Measurements from ENCODE around the gene C20orf173. TPM values are rescaled to one million over a fixed set of nuclear protein-coding genes. Genes with fewer than 3 reads are reported as not detected.

The C20orf173 gene
- polyA plus RNA-seq, 1 of the 3 experiments (the other 2 are of a cell fraction): not detected

DNA sequence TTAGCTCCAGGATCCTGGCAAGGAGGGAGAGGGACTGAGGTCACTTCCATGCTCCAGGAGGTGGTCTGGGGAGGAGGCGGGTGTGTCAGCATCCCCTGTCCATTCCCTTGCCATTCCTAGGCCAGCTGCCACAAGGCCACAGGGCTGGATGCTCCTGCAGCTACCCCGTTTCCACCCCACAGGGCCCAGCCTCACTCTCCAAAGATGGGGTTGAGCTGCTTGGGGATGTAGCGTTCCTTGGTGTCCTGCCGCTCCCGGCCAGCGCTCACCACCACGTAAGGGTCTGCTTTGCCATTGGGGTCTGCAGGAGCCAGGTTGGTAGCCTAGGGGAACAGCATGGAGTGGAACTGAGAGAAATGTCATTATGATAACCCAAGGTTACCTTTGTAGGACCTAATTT, 35.5 kb upstream of the C20orf173 start:
- TF ChIP-seq GABPA (IDR thresholded peaks at IDR 0.05; ENCODE audit: low read depth) (no peak), FOXM1 (IDR thresholded peaks at IDR 0.05; ENCODE audit: low read depth) (no peak), JUND (IDR thresholded peaks at IDR 0.05) (no peak), MXI1 (IDR thresholded peaks at IDR 0.05; ENCODE audit: low read depth, low read length) (no peak), SMC3 (IDR thresholded peaks at IDR 0.05; ENCODE audit: low read depth, low read length) (no peak), MEF2A (IDR thresholded peaks at IDR 0.05; ENCODE audit: borderline replicate concordance, low read depth) (no peak), TEAD4 (IDR thresholded peaks at IDR 0.05; ENCODE audit: borderline replicate concordance, insufficient read depth) (no peak), NFIC (IDR thresholded peaks at IDR 0.05; ENCODE audit: borderline replicate concordance) (no peak)
- TF ChIP-seq, protein P1, sequence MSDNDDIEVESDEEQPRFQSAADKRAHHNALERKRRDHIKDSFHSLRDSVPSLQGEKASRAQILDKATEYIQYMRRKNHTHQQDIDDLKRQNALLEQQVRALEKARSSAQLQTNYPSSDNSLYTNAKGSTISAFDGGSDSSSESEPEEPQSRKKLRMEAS (IDR thresholded peaks at IDR 0.05; ENCODE audit: low read depth): no peak
- H3K4me2 ChIP-seq: no peak overlapping the region
- no peaks in the 10 kb centered on the region for H4K20me1 ChIP-seq (ENCODE audit: insufficient read depth)
- H3K79me2 ChIP-seq (ENCODE audit: insufficient read depth): no peaks in the 10 kb centered on the region
- H3F3A ChIP-seq (replicated peaks; ENCODE audit: insufficient read depth): peaks cover 13% of the 10 kb centered on the region
- H3K9ac ChIP-seq: no peak overlapping the region
- no peak overlapping the region for H3K27ac ChIP-seq (ENCODE audit: low read depth in 2 of 2, low read length in 1 of 2)
- ChIA-PET POLR2A (no interaction called here), CTCF (interaction anchor here (1.4 kb wide), 1 partner anchor 54 kb away, joined by 5 read pairs; no protein-coding TSS in a partner anchor)
- no peak overlapping the region for H2AFZ ChIP-seq (ENCODE audit: low read depth)
- H3K27me3 ChIP-seq (ENCODE audit: insufficient read depth): no peaks in the 10 kb centered on the region
- no peaks in the 10 kb centered on the region for H3K36me3 ChIP-seq (replicated peaks in 1 of 2; ENCODE audit: control insufficient read depth in 1 of 2, insufficient read depth in 2 of 2, low read length in 1 of 2)
- no peak overlapping the region for H3K4me3 ChIP-seq (ENCODE audit: low read depth in 2 of 2, low read length in 1 of 2)
- H3K4me1 ChIP-seq (ENCODE audit: control insufficient read depth in 1 of 2, insufficient read depth in 2 of 2, low read depth in 1 of 2, low read length in 1 of 2): no peaks in the 10 kb centered on the region; a peak in 1 of 4 replicates
- 94% methylated on average over 6 of the region's 7 CpGs for WGBS (ENCODE audit: low lambda C conversion rate)
- DNase-seq: no peak
- H3K9me3 ChIP-seq: no peaks in the 10 kb centered on the region
- H3K9me2 ChIP-seq: no peaks in the 10 kb centered on the region

DNA sequence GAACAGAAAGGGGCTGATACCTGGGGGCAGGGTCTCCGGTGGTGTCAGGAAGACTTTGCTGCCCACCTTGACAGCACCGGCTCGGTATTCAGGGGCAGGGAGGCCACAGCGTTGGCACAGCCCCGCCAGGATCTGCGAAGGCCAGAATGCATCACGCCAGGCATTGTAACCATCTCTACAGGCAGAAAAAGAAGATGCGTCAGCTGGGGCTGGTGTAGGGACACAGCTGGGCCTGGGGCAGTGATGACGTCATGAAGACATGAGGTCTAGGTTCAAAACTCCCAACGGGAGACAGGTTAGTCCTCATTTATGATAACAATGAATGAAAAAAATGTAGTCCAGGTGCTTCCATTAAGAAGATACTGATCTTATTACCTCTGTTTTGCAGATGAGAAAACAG, 34.4 kb upstream of the C20orf173 start:
- Histone ChIP-seq H3K9ac (no peak overlapping the region), H3K4me3 (ENCODE audit: low read depth in 2 of 2, low read length in 1 of 2) (no peak overlapping the region), H3K4me1 (ENCODE audit: control insufficient read depth in 1 of 2, insufficient read depth in 2 of 2, low read depth in 1 of 2, low read length in 1 of 2) (no peaks in the 10 kb centered on the region; a peak in 1 of 4 replicates), H3K9me2 (no peaks in the 10 kb centered on the region), H3K79me2 (ENCODE audit: insufficient read depth) (no peaks in the 10 kb centered on the region), H3K4me2 (no peak overlapping the region), H3K9me3 (no peaks in the 10 kb centered on the region), H3K27me3 (ENCODE audit: insufficient read depth) (no peaks in the 10 kb centered on the region), H4K20me1 (ENCODE audit: insufficient read depth) (no peaks in the 10 kb centered on the region), H2AFZ (ENCODE audit: low read depth) (no peak overlapping the region), H3F3A (replicated peaks; ENCODE audit: insufficient read depth) (peaks cover 12% of the 10 kb centered on the region), H3K36me3 (replicated peaks in 1 of 2; ENCODE audit: control insufficient read depth in 1 of 2, insufficient read depth in 2 of 2, low read length in 1 of 2) (no peaks in the 10 kb centered on the region), H3K27ac (ENCODE audit: low read depth in 2 of 2, low read length in 1 of 2) (no peak overlapping the region)
- ChIA-PET POLR2A (no interaction called here), CTCF (interaction anchor here (1.0 to 1.4 kb wide), 2 partner anchors 55 to 57 kb away, joined by 3 to 5 read pairs; no protein-coding TSS in a partner anchor)
- WGBS (ENCODE audit: low lambda C conversion rate): 91% methylated on average over 10 of the region's 10 CpGs
- DNase-seq: no peak
- TF ChIP-seq MEF2A (IDR thresholded peaks at IDR 0.05; ENCODE audit: borderline replicate concordance, low read depth): no peak
- no peak for TF ChIP-seq SMC3 (IDR thresholded peaks at IDR 0.05; ENCODE audit: low read depth, low read length)
- TF ChIP-seq FOXJ3 (CRISPR knock-in tag; IDR thresholded peaks at IDR 0.05): no peak
- TF ChIP-seq, protein P2, sequence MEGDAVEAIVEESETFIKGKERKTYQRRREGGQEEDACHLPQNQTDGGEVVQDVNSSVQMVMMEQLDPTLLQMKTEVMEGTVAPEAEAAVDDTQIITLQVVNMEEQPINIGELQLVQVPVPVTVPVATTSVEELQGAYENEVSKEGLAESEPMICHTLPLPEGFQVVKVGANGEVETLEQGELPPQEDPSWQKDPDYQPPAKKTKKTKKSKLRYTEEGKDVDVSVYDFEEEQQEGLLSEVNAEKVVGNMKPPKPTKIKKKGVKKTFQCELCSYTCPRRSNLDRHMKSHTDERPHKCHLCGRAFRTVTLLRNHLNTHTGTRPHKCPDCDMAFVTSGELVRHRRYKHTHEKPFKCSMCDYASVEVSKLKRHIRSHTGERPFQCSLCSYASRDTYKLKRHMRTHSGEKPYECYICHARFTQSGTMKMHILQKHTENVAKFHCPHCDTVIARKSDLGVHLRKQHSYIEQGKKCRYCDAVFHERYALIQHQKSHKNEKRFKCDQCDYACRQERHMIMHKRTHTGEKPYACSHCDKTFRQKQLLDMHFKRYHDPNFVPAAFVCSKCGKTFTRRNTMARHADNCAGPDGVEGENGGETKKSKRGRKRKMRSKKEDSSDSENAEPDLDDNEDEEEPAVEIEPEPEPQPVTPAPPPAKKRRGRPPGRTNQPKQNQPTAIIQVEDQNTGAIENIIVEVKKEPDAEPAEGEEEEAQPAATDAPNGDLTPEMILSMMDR (IDR thresholded peaks at IDR 0.05): no peak
- TF ChIP-seq SIN3A (IDR thresholded peaks at IDR 0.05; ENCODE audit: borderline replicate concordance, low read depth, low read length): no peak
- TF ChIP-seq MXI1 (IDR thresholded peaks at IDR 0.05; ENCODE audit: low read depth, low read length): no peak
- no peak for TF ChIP-seq POLR2AphosphoS5 (IDR thresholded peaks at IDR 0.05; ENCODE audit: low read depth, low read length)
- TF ChIP-seq RCOR1 (IDR thresholded peaks at IDR 0.05; ENCODE audit: low read length): no peak
- TF ChIP-seq EZH2phosphoT487 (IDR thresholded peaks at IDR 0.05; ENCODE audit: borderline replicate concordance, low read depth): no peak
- TF ChIP-seq, protein P3, sequence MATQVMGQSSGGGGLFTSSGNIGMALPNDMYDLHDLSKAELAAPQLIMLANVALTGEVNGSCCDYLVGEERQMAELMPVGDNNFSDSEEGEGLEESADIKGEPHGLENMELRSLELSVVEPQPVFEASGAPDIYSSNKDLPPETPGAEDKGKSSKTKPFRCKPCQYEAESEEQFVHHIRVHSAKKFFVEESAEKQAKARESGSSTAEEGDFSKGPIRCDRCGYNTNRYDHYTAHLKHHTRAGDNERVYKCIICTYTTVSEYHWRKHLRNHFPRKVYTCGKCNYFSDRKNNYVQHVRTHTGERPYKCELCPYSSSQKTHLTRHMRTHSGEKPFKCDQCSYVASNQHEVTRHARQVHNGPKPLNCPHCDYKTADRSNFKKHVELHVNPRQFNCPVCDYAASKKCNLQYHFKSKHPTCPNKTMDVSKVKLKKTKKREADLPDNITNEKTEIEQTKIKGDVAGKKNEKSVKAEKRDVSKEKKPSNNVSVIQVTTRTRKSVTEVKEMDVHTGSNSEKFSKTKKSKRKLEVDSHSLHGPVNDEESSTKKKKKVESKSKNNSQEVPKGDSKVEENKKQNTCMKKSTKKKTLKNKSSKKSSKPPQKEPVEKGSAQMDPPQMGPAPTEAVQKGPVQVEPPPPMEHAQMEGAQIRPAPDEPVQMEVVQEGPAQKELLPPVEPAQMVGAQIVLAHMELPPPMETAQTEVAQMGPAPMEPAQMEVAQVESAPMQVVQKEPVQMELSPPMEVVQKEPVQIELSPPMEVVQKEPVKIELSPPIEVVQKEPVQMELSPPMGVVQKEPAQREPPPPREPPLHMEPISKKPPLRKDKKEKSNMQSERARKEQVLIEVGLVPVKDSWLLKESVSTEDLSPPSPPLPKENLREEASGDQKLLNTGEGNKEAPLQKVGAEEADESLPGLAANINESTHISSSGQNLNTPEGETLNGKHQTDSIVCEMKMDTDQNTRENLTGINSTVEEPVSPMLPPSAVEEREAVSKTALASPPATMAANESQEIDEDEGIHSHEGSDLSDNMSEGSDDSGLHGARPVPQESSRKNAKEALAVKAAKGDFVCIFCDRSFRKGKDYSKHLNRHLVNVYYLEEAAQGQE (IDR thresholded peaks at IDR 0.05; ENCODE audit: low read depth, low read length): no peak
- TF ChIP-seq, protein P4, sequence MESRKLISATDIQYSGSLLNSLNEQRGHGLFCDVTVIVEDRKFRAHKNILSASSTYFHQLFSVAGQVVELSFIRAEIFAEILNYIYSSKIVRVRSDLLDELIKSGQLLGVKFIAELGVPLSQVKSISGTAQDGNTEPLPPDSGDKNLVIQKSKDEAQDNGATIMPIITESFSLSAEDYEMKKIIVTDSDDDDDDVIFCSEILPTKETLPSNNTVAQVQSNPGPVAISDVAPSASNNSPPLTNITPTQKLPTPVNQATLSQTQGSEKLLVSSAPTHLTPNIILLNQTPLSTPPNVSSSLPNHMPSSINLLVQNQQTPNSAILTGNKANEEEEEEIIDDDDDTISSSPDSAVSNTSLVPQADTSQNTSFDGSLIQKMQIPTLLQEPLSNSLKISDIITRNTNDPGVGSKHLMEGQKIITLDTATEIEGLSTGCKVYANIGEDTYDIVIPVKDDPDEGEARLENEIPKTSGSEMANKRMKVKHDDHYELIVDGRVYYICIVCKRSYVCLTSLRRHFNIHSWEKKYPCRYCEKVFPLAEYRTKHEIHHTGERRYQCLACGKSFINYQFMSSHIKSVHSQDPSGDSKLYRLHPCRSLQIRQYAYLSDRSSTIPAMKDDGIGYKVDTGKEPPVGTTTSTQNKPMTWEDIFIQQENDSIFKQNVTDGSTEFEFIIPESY (IDR thresholded peaks at IDR 0.05; ENCODE audit: borderline replicate concordance, low read depth): no peak
- no peak for TF ChIP-seq RAD21 (IDR thresholded peaks at IDR 0.05; ENCODE audit: low read length)
- TF ChIP-seq EP300 (IDR thresholded peaks at IDR 0.05; ENCODE audit: borderline replicate concordance in 1 of 2, low read depth in 1 of 2, low read length in 1 of 2): no peak
- TF ChIP-seq, protein P5, sequence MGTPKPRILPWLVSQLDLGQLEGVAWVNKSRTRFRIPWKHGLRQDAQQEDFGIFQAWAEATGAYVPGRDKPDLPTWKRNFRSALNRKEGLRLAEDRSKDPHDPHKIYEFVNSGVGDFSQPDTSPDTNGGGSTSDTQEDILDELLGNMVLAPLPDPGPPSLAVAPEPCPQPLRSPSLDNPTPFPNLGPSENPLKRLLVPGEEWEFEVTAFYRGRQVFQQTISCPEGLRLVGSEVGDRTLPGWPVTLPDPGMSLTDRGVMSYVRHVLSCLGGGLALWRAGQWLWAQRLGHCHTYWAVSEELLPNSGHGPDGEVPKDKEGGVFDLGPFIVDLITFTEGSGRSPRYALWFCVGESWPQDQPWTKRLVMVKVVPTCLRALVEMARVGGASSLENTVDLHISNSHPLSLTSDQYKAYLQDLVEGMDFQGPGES (IDR thresholded peaks at IDR 0.05; ENCODE audit: low read depth, low read length): no peak
